ENCODE measurements around the gene UGT1A3. TPM values are rescaled to one million over a fixed set of nuclear protein-coding genes. Genes with fewer than 3 reads are reported as not detected.

UGT1A3 gene
- total RNA-seq, 2 experiments from 2014 or later = not detected

GRCh38 chr2:233761040-233761769 is 32.4 kb downstream of the UGT1A3 start:
- Mint-ChIP-seq H3K4me1 (no peaks in the 10 kb centered on the region), H3K36me3 (no peaks in the 10 kb centered on the region), H3K27ac (no peak overlapping the region), H3K9me3 (no peaks in the 10 kb centered on the region), H3K27me3 (peaks cover 20% of the 10 kb centered on the region), H3K4me3 (no peak overlapping the region)
- DNase-seq = no peak

- Mint-ChIP-seq H3K27me3 (peaks cover 34% of the 10 kb centered on the region), H3K4me3 (no peak overlapping the region), H3K4me1 (no peaks in the 10 kb centered on the region), H3K27ac (no peak overlapping the region), H3K9me3 (no peaks in the 10 kb centered on the region), H3K36me3 (no peaks in the 10 kb centered on the region)
- no peak for DNase-seq
Measured at GRCh38 chr2:233764264-233764663, 35.4 kb downstream of the UGT1A3 start.

- H3K4me3 Mint-ChIP-seq = no peak overlapping the region
- H3K4me1 Mint-ChIP-seq = no peaks in the 10 kb centered on the region
- DNase-seq = no peak
- no peaks in the 10 kb centered on the region for H3K36me3 Mint-ChIP-seq
- peaks cover 37% of the 10 kb centered on the region for H3K27me3 Mint-ChIP-seq
- H3K9me3 Mint-ChIP-seq = no peaks in the 10 kb centered on the region
- H3K27ac Mint-ChIP-seq = no peak overlapping the region
Measured at GRCh38 chr2:233764761-233765160, 35.9 kb downstream of the UGT1A3 start.

GRCh38 chr2:233766416-233766815 is 37.6 kb downstream of the UGT1A3 start:
- H3K4me1 Mint-ChIP-seq = no peaks in the 10 kb centered on the region
- no peak for DNase-seq
- H3K36me3 Mint-ChIP-seq = no peaks in the 10 kb centered on the region
- H3K9me3 Mint-ChIP-seq = no peaks in the 10 kb centered on the region
- no peak overlapping the region for H3K27ac Mint-ChIP-seq
- peaks cover 39% of the 10 kb centered on the region for H3K27me3 Mint-ChIP-seq
- H3K4me3 Mint-ChIP-seq = no peak overlapping the region

GRCh38 chr2:233768076-233768475 is 39.2 kb downstream of the UGT1A3 start:
- DNase-seq = no peak
- Mint-ChIP-seq H3K4me3 (no peak overlapping the region), H3K27me3 (peaks cover 40% of the 10 kb centered on the region), H3K27ac (no peak overlapping the region), H3K4me1 (no peaks in the 10 kb centered on the region), H3K9me3 (no peaks in the 10 kb centered on the region), H3K36me3 (no peaks in the 10 kb centered on the region)

GRCh38 chr2:233769260-233769659 is 40.4 kb downstream of the UGT1A3 start:
- Mint-ChIP-seq H3K27ac (no peak overlapping the region), H3K9me3 (no peaks in the 10 kb centered on the region), H3K27me3 (peaks cover 31% of the 10 kb centered on the region), H3K4me3 (no peak overlapping the region), H3K36me3 (no peaks in the 10 kb centered on the region), H3K4me1 (no peaks in the 10 kb centered on the region)
- no peak for DNase-seq

GRCh38 chr2:233772153-233772552 is 43.3 kb downstream of the UGT1A3 start:
- DNase-seq = no peak
- Mint-ChIP-seq H3K9me3 (peaks cover 7% of the 10 kb centered on the region), H3K27me3 (peaks cover 24% of the 10 kb centered on the region), H3K4me3 (no peak overlapping the region), H3K4me1 (no peaks in the 10 kb centered on the region), H3K27ac (no peak overlapping the region), H3K36me3 (no peaks in the 10 kb centered on the region)

- no peak for DNase-seq
- Mint-ChIP-seq H3K27ac (no peak overlapping the region), H3K9me3 (peaks cover 7% of the 10 kb centered on the region), H3K36me3 (no peaks in the 10 kb centered on the region), H3K27me3 (peaks cover 26% of the 10 kb centered on the region), H3K4me3 (no peak overlapping the region), H3K4me1 (no peaks in the 10 kb centered on the region)
Measured at GRCh38 chr2:233772583-233772982, 43.7 kb downstream of the UGT1A3 start.

- Mint-ChIP-seq H3K36me3 (no peaks in the 10 kb centered on the region), H3K4me1 (no peaks in the 10 kb centered on the region), H3K9me3 (peaks cover 7% of the 10 kb centered on the region), H3K27me3 (peaks cover 19% of the 10 kb centered on the region), H3K4me3 (no peak overlapping the region), H3K27ac (no peak overlapping the region)
- no peak for DNase-seq
Measured at GRCh38 chr2:233773854-233774253, 45.0 kb downstream of the UGT1A3 start.

GRCh38 chr2:233775414-233775813 is 46.6 kb downstream of the UGT1A3 start:
- Mint-ChIP-seq H3K27me3 (peaks cover 15% of the 10 kb centered on the region), H3K4me3 (no peak overlapping the region), H3K9me3 (peaks cover 7% of the 10 kb centered on the region), H3K4me1 (no peaks in the 10 kb centered on the region), H3K36me3 (no peaks in the 10 kb centered on the region), H3K27ac (no peak overlapping the region)
- no peak for DNase-seq

- H3K27me3 Mint-ChIP-seq = peaks cover 13% of the 10 kb centered on the region
- H3K36me3 Mint-ChIP-seq = no peaks in the 10 kb centered on the region
- peaks cover 12% of the 10 kb centered on the region for H3K9me3 Mint-ChIP-seq
- no peaks in the 10 kb centered on the region for H3K4me1 Mint-ChIP-seq
- H3K4me3 Mint-ChIP-seq = no peak within 1 kb of the TSS
- no peak for DNase-seq
- H3K27ac Mint-ChIP-seq = no peak within 1 kb of the TSS
Measured at GRCh38 chr2:233778030-233778429, 49.2 kb downstream of the UGT1A3 start, which contains the start of gene MROH2A. Gene MROH2A, plus strand, starts transcription at chr2:233778330. Its CDS starts 1,029 bp downstream, at chr2:233779359.

GRCh38 chr2:233779722-233780121 is 50.9 kb downstream of the UGT1A3 start:
- no peaks in the 10 kb centered on the region for H3K36me3 Mint-ChIP-seq
- peaks cover 8% of the 10 kb centered on the region for H3K27me3 Mint-ChIP-seq
- no peak overlapping the region for H3K27ac Mint-ChIP-seq
- H3K9me3 Mint-ChIP-seq = peaks cover 12% of the 10 kb centered on the region
- no peaks in the 10 kb centered on the region for H3K4me1 Mint-ChIP-seq
- no peak for DNase-seq
- no peak overlapping the region for H3K4me3 Mint-ChIP-seq

GRCh38 chr2:233780771-233781170 is 51.9 kb downstream of the UGT1A3 start:
- H3K4me3 Mint-ChIP-seq = no peak overlapping the region

GRCh38 chr2:233789554-233789953 is 60.7 kb downstream of the UGT1A3 start:
- H3K9me3 Mint-ChIP-seq = peaks cover 4% of the 10 kb centered on the region
- no peak overlapping the region for H3K27ac Mint-ChIP-seq

More at GRCh38 chr2:233780771-233781170, 51.9 kb downstream of the UGT1A3 start:
- Mint-ChIP-seq H3K36me3 (no peaks in the 10 kb centered on the region), H3K9me3 (peaks cover 11% of the 10 kb centered on the region), H3K27ac (no peak overlapping the region), H3K4me1 (no peaks in the 10 kb centered on the region), H3K27me3 (peaks cover 10% of the 10 kb centered on the region)
- no peak for DNase-seq

GRCh38 chr2:233791151-233791882 is 62.5 kb downstream of the UGT1A3 start:
- no peaks in the 10 kb centered on the region for H3K36me3 Mint-ChIP-seq

More at GRCh38 chr2:233789554-233789953, 60.7 kb downstream of the UGT1A3 start:
- H3K36me3 Mint-ChIP-seq = no peaks in the 10 kb centered on the region
- DNase-seq = no peak
- H3K4me3 Mint-ChIP-seq = no peak overlapping the region
- H3K4me1 Mint-ChIP-seq = no peaks in the 10 kb centered on the region
- H3K27me3 Mint-ChIP-seq = peaks cover 10% of the 10 kb centered on the region

More at GRCh38 chr2:233791151-233791882, 62.5 kb downstream of the UGT1A3 start:
- Mint-ChIP-seq H3K4me3 (no peak overlapping the region), H3K4me1 (no peaks in the 10 kb centered on the region), H3K27me3 (peaks cover 2% of the 10 kb centered on the region), H3K9me3 (peaks cover under 1% of the 10 kb centered on the region), H3K27ac (no peak overlapping the region)
- DNase-seq = no peak
